GM12891 (cell line): ENCODE results near the gene SPACA5B.

Experiments used
- POLR2AphosphoS5 ChIP-seq: IDR thresholded peaks from 2 replicates; pipeline ENCODE4 v1.6.1; 2011; ENCODE audit warnings: low read depth, low read length, control low read depth
- POU2F2 ChIP-seq: IDR thresholded peaks from 2 replicates; pipeline ENCODE4 v1.6.1; 2011; ENCODE audit warnings: low read depth, mild to moderate bottlenecking, control low read depth, low read length, moderate library complexity

GRCh38 chrX:48156014-48156413, 25.6 kb downstream of the SPACA5B start:
- TF ChIP-seq POLR2AphosphoS5 (no peak), POU2F2 (no peak)
